ENCODE data around the gene ALK.

GRCh38 chr2:29174937-29175336 lies 746.4 kb downstream of the ALK start:
- TF ChIP-seq ZNF76 (tag by site-specific recombination; IDR thresholded peaks at IDR 0.05; ENCODE audit: borderline replicate concordance, low read depth) (no peak), ZNF174 (tag by site-specific recombination; IDR thresholded peaks at IDR 0.05) (no peak), KLF9 (tag by site-specific recombination; IDR thresholded peaks at IDR 0.05; ENCODE audit: low read depth) (no peak), ZNF239 (tag by site-specific recombination; IDR thresholded peaks at IDR 0.05) (no peak), REST (tag by site-specific recombination; IDR thresholded peaks at IDR 0.05) (no peak), KLF17 (tag by site-specific recombination; IDR thresholded peaks at IDR 0.05) (no peak), ZNF785 (tag by site-specific recombination; IDR thresholded peaks at IDR 0.05) (no peak), ZBTB20 (tag by site-specific recombination; IDR thresholded peaks at IDR 0.05) (no peak), ATF2 (tag by site-specific recombination; IDR thresholded peaks at IDR 0.05; ENCODE audit: low read depth) (no peak), ZNF324 (tag by site-specific recombination; IDR thresholded peaks at IDR 0.05) (no peak)
- TF ChIP-seq, protein P1, sequence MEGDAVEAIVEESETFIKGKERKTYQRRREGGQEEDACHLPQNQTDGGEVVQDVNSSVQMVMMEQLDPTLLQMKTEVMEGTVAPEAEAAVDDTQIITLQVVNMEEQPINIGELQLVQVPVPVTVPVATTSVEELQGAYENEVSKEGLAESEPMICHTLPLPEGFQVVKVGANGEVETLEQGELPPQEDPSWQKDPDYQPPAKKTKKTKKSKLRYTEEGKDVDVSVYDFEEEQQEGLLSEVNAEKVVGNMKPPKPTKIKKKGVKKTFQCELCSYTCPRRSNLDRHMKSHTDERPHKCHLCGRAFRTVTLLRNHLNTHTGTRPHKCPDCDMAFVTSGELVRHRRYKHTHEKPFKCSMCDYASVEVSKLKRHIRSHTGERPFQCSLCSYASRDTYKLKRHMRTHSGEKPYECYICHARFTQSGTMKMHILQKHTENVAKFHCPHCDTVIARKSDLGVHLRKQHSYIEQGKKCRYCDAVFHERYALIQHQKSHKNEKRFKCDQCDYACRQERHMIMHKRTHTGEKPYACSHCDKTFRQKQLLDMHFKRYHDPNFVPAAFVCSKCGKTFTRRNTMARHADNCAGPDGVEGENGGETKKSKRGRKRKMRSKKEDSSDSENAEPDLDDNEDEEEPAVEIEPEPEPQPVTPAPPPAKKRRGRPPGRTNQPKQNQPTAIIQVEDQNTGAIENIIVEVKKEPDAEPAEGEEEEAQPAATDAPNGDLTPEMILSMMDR (tag by site-specific recombination; IDR thresholded peaks at IDR 0.05), result no peak

Measured in HEK293 (cell line).